DOHH2 (cell line): Measurements from ENCODE around the gene SSH2.

Source experiments
- H3F3A ChIP-seq: fragments of 200-600 bp; sonication (generic), shearing (Covaris generic); 2 replicates; pipeline ENCODE4 v1.6.0; 2016; ENCODE audit warnings: antibody characterized with exemption, mild to moderate bottlenecking; ENCODE audit not compliant: control insufficient read depth, insufficient read depth
- H3K27ac ChIP-seq: fragments of 200-600 bp; sonication (generic); 2 replicates; pipeline ENCODE4 v1.5.1; 2014; ENCODE audit warnings: low read depth, mild to moderate bottlenecking, low read length, moderate library complexity
- H3K27me3 ChIP-seq: fragments of 200-600 bp; sonication (generic); 2 replicates; pipeline ENCODE4 v1.6.1; 2014; ENCODE audit warnings: mild to moderate bottlenecking, low read length, mixed read lengths; ENCODE audit not compliant: control insufficient read depth
- H3K36me3 ChIP-seq: fragments of 200-600 bp; sonication (generic); 2 replicates; pipeline ENCODE4 v1.6.1; 2014; ENCODE audit warnings: mild to moderate bottlenecking, low read length, moderate library complexity, mixed read lengths; ENCODE audit not compliant: control insufficient read depth
- H3K4me1 ChIP-seq: fragments of 200-600 bp; sonication (generic); 2 replicates; pipeline ENCODE4 v1.6.1; 2014; ENCODE audit warnings: mild to moderate bottlenecking, low read length, mixed read lengths; ENCODE audit not compliant: control insufficient read depth
- H3K4me2 ChIP-seq: fragments of 200-600 bp; sonication (generic); 2 replicates; pipeline ENCODE4 v1.6.0; 2014; ENCODE audit warnings: mild to moderate bottlenecking, low read length, moderate library complexity
- H3K4me3 ChIP-seq: fragments of 200-600 bp; sonication (generic); 2 replicates; pipeline ENCODE4 v1.5.1; 2014; ENCODE audit warnings: mild to moderate bottlenecking, low read length, mixed read lengths
- H3K79me2 ChIP-seq: fragments of 200-600 bp; sonication (generic); 2 replicates; pipeline ENCODE4 v1.6.1; 2014; ENCODE audit warnings: mild to moderate bottlenecking, low read length, mixed read lengths; ENCODE audit not compliant: control insufficient read depth
- H3K9me2 ChIP-seq: fragments of 200-600 bp; sonication (generic); replicated peaks from 2 replicates; pipeline ENCODE4 v1.6.1; 2014; ENCODE audit warnings: mild to moderate bottlenecking, low read length, mixed read lengths; ENCODE audit not compliant: control insufficient read depth
- H3K9me3 ChIP-seq: fragments of 200-600 bp; sonication (generic); 2 replicates; pipeline ENCODE4 v1.6.1; 2014; ENCODE audit warnings: antibody characterized with exemption, low read length, mixed read lengths; ENCODE audit not compliant: control insufficient read depth, insufficient read depth
- H4K20me1 ChIP-seq: fragments of 200-600 bp; sonication (generic); 2 replicates; pipeline ENCODE4 v1.6.0; 2014; ENCODE audit warnings: low read depth, mild to moderate bottlenecking, antibody characterized with exemption, low read length, moderate library complexity; ENCODE audit not compliant: control insufficient read depth, insufficient read depth
- CTCF ChIP-seq: fragments of 200-600 bp; sonication (generic); IDR thresholded peaks from one replicate; pipeline ENCODE4 v1.5.1; 2014; ENCODE audit warnings: antibody characterized with exemption, mild to moderate bottlenecking, low read depth, low read length; ENCODE audit not compliant: poor library complexity, severe bottlenecking
- EZH2phosphoT487 ChIP-seq: fragments of 200-600 bp; sonication (generic); IDR thresholded peaks from 2 replicates; pipeline ENCODE4 v1.6.1; 2017; ENCODE audit warnings: borderline replicate concordance, mild to moderate bottlenecking, antibody characterized with exemption, low read length, moderate library complexity, mixed read lengths

The SSH2 gene

GRCh38 chr17:29954405-29954804, 24.4 kb upstream of the SSH2 start:
- peaks cover 6% of the 10 kb centered on the region for H3K4me1 ChIP-seq
- H3K4me2 ChIP-seq, result no peak overlapping the region
- no peaks in the 10 kb centered on the region for H3K79me2 ChIP-seq
- H3K9me2 ChIP-seq, result no peaks in the 10 kb centered on the region
- H4K20me1 ChIP-seq, result no peaks in the 10 kb centered on the region
- H3K9me3 ChIP-seq, result peaks cover 11% of the 10 kb centered on the region; the same call in 1 of the 2 replicates
- no peak overlapping the region for H3K4me3 ChIP-seq
- no peak overlapping the region for H3K27ac ChIP-seq
- H3K27me3 ChIP-seq, result no peaks in the 10 kb centered on the region
- no peaks in the 10 kb centered on the region for H3K36me3 ChIP-seq
- TF ChIP-seq CTCF, result peak; percentile 40
- TF ChIP-seq EZH2phosphoT487, result no peak
- H3F3A ChIP-seq, result no peaks in the 10 kb centered on the region

GRCh38 chr17:29949696-29950095, 19.7 kb upstream of the SSH2 start:
- no peaks in the 10 kb centered on the region for H3K27me3 ChIP-seq
- no peaks in the 10 kb centered on the region for H3K36me3 ChIP-seq
- TF ChIP-seq EZH2phosphoT487, result no peak
- TF ChIP-seq CTCF, result no peak
- H3K27ac ChIP-seq, result no peak overlapping the region
- H3K9me3 ChIP-seq, result peaks cover 7% of the 10 kb centered on the region; the same call in 1 of the 2 replicates
- no peak overlapping the region for H3K4me3 ChIP-seq
- H4K20me1 ChIP-seq, result no peaks in the 10 kb centered on the region
- no peaks in the 10 kb centered on the region for H3K79me2 ChIP-seq
- H3K9me2 ChIP-seq, result no peaks in the 10 kb centered on the region
- H3K4me1 ChIP-seq, result peaks cover 28% of the 10 kb centered on the region
- no peak overlapping the region for H3K4me2 ChIP-seq
- H3F3A ChIP-seq, result no peaks in the 10 kb centered on the region

GRCh38 chr17:29948448-29949215, 18.6 kb upstream of the SSH2 start:
- Histone ChIP-seq H3K9me3 (no peaks in the 10 kb centered on the region), H3K4me2 (peak overlapping the region; percentile 54), H4K20me1 (no peaks in the 10 kb centered on the region), H3K4me1 (peaks cover 28% of the 10 kb centered on the region), H3K9me2 (no peaks in the 10 kb centered on the region), H3K27ac (peak overlapping the region; percentile 50), H3K36me3 (no peaks in the 10 kb centered on the region), H3F3A (no peaks in the 10 kb centered on the region), H3K27me3 (no peaks in the 10 kb centered on the region), H3K79me2 (no peaks in the 10 kb centered on the region), H3K4me3 (peak overlapping the region; percentile 21)
- TF ChIP-seq EZH2phosphoT487, result no peak
- TF ChIP-seq CTCF, result no peak
